ENCODE measurements around the gene NTRK2. TPM values are rescaled to one million over a fixed set of nuclear protein-coding genes. Genes with fewer than 3 reads are reported as not detected.

The NTRK2 gene
- polyA plus RNA-seq, 1 donor (not counting 4 experiments of a cell fraction or from before 2014, with no cell fraction given), result 0.08 TPM

GRCh38 chr9:85064811-85065371 lies 395.4 kb downstream of the NTRK2 start:
- Histone ChIP-seq H3K27ac (ENCODE audit: control insufficient read depth, insufficient read depth, low read length) (no peak overlapping the region), H3K4me1 (ENCODE audit: control insufficient read depth, extremely low read depth, insufficient read depth, low read length) (no peaks in the 10 kb centered on the region), H3K79me2 (ENCODE audit: control insufficient read depth, insufficient read depth, low read length) (no peaks in the 10 kb centered on the region), H2AFZ (ENCODE audit: control insufficient read depth, low read length) (no peak overlapping the region), H3K4me3 (ENCODE audit: control insufficient read depth in 2 of 3, extremely low read depth in 1 of 3, insufficient read depth in 2 of 3, low read depth in 1 of 3, low read length in 3 of 3) (no peak overlapping the region), H3K36me3 (ENCODE audit: control insufficient read depth in 2 of 2, extremely low read depth in 1 of 2, insufficient read depth in 2 of 2, low read length in 2 of 2) (no peaks in the 10 kb centered on the region), H3K9ac (ENCODE audit: control insufficient read depth, extremely low read depth, insufficient read depth, low read length) (no peak overlapping the region), H3K4me2 (ENCODE audit: control insufficient read depth, extremely low read depth, insufficient read depth, low read depth, low read length) (no peak overlapping the region), H3K9me1 (ENCODE audit: control insufficient read depth, extremely low read depth, insufficient read depth, low read length) (no peaks in the 10 kb centered on the region), H4K20me1 (ENCODE audit: control insufficient read depth, extremely low read depth, insufficient read depth, low read length) (no peaks in the 10 kb centered on the region), H3K9me3 (ENCODE audit: control insufficient read depth, low read depth, low read length) (no peaks in the 10 kb centered on the region), H3K27me3 (ENCODE audit: control insufficient read depth, extremely low read depth, insufficient read depth, low read length) (peaks cover 4% of the 10 kb centered on the region)
- FAIRE-seq (no peak), DNase-seq (ENCODE audit: low read depth, low spot score) (no peak)
- dilution Hi-C loops (cut with MboI; ENCODE audit: extremely low pct_ligation_motif_present, low sequenced_read_pairs), result no loop called here
- TF ChIP-seq, protein P1, sequence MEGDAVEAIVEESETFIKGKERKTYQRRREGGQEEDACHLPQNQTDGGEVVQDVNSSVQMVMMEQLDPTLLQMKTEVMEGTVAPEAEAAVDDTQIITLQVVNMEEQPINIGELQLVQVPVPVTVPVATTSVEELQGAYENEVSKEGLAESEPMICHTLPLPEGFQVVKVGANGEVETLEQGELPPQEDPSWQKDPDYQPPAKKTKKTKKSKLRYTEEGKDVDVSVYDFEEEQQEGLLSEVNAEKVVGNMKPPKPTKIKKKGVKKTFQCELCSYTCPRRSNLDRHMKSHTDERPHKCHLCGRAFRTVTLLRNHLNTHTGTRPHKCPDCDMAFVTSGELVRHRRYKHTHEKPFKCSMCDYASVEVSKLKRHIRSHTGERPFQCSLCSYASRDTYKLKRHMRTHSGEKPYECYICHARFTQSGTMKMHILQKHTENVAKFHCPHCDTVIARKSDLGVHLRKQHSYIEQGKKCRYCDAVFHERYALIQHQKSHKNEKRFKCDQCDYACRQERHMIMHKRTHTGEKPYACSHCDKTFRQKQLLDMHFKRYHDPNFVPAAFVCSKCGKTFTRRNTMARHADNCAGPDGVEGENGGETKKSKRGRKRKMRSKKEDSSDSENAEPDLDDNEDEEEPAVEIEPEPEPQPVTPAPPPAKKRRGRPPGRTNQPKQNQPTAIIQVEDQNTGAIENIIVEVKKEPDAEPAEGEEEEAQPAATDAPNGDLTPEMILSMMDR (optimal IDR thresholded peaks at IDR 0.05 in 1 of 3, IDR thresholded peaks at IDR 0.05 in 1 of 3, conservative IDR thresholded peaks at IDR 0.05 in 1 of 3; ENCODE audit: extremely low read depth in 1 of 3, insufficient read depth in 2 of 3, low read length in 3 of 3), result no peak
- no peak for TF ChIP-seq EZH2 (IDR thresholded peaks at IDR 0.05; ENCODE audit: low read length)

- H3K9me3 ChIP-seq (ENCODE audit: control insufficient read depth, low read depth, low read length), result no peaks in the 10 kb centered on the region
- FAIRE-seq (no peak), DNase-seq (ENCODE audit: low read depth, low spot score) (no peak)
- no peaks in the 10 kb centered on the region for H3K79me2 ChIP-seq (ENCODE audit: control insufficient read depth, insufficient read depth, low read length)
- H3K27me3 ChIP-seq (ENCODE audit: control insufficient read depth, extremely low read depth, insufficient read depth, low read length), result no peaks in the 10 kb centered on the region
- dilution Hi-C loops (cut with MboI; ENCODE audit: extremely low pct_ligation_motif_present, low sequenced_read_pairs), result no loop called here
- no peak overlapping the region for H3K4me2 ChIP-seq (ENCODE audit: control insufficient read depth, extremely low read depth, insufficient read depth, low read depth, low read length)
- no peak for TF ChIP-seq EZH2 (IDR thresholded peaks at IDR 0.05; ENCODE audit: low read length)
- TF ChIP-seq, protein P1 (optimal IDR thresholded peaks at IDR 0.05 in 1 of 3, IDR thresholded peaks at IDR 0.05 in 1 of 3, conservative IDR thresholded peaks at IDR 0.05 in 1 of 3; ENCODE audit: extremely low read depth in 1 of 3, insufficient read depth in 2 of 3, low read length in 3 of 3), result no peak
- no peaks in the 10 kb centered on the region for H3K36me3 ChIP-seq (ENCODE audit: control insufficient read depth in 2 of 2, extremely low read depth in 1 of 2, insufficient read depth in 2 of 2, low read length in 2 of 2)
- no peaks in the 10 kb centered on the region for H3K4me1 ChIP-seq (ENCODE audit: control insufficient read depth, extremely low read depth, insufficient read depth, low read length)
- no peak overlapping the region for H2AFZ ChIP-seq (ENCODE audit: control insufficient read depth, low read length)
- H3K4me3 ChIP-seq (ENCODE audit: control insufficient read depth in 2 of 3, extremely low read depth in 1 of 3, insufficient read depth in 2 of 3, low read depth in 1 of 3, low read length in 3 of 3), result no peak overlapping the region
- no peak overlapping the region for H3K9ac ChIP-seq (ENCODE audit: control insufficient read depth, extremely low read depth, insufficient read depth, low read length)
- H3K9me1 ChIP-seq (ENCODE audit: control insufficient read depth, extremely low read depth, insufficient read depth, low read length), result no peaks in the 10 kb centered on the region
- no peak overlapping the region for H3K27ac ChIP-seq (ENCODE audit: control insufficient read depth, insufficient read depth, low read length)
- H4K20me1 ChIP-seq (ENCODE audit: control insufficient read depth, extremely low read depth, insufficient read depth, low read length), result no peaks in the 10 kb centered on the region
Observed at GRCh38 chr9:85067792-85068191, 398.3 kb downstream of the NTRK2 start.
